SH-SY5Y (cell line): Measurements from ENCODE around the gene ANLN.

Experiments
- GATA2 ChIP-seq: IDR thresholded peaks from 2 replicates; pipeline ENCODE4 v1.6.1; 2011; ENCODE audit warnings: mild to moderate bottlenecking, low read depth, low read length
- GATA3 ChIP-seq: IDR thresholded peaks from 2 replicates; pipeline ENCODE4 v1.6.1; 2011; ENCODE audit warnings: low read depth, mild to moderate bottlenecking, low read length, moderate library complexity

DNA sequence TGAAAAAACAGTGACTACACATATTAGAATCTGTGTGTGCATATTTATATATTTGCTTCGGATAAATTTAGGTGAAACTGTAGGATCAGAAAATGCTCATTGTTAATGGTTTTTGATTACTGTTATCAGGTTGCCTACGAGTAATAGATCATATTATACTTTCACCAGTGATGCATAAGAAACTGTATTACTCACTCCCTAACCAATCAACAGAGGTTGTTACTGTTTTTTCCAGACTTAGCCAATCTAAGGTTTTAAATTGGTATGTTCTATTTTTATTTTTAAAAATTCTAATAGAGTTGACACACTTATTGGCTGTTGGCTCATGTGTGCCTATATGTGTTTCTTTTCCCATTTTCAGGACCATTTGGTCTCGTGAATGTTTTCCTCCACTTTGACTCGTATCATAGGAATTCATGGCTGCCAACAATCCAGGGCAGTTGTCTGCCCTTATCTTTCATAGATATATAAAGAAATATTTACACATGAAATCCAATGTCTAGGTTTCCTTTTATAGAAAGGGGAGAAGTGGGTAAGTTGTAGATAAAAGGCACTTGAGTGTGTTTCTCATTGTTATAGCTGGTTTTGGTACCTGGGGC is 59.2 kb downstream of the ANLN start:
- TF ChIP-seq GATA2: no peak
- no peak for TF ChIP-seq GATA3
